Hematopoietic multipotent progenitor cell treated with erythropoietin and hydrocortisone succinate and interleukin-3 and kit ligand, for 17 days (in vitro differentiated cells): Measurements from ENCODE around the gene L3MBTL4.
"Not testable (repeated sequence)": the region's sequence is repeated elsewhere in the genome, so short reads cannot be mapped to it uniquely, and the experiment has no call there.

Experiments used
- DNase-seq: peaks from one replicate; pipeline ENCODE4 v3.0.0-alpha.2; 2015; ENCODE audit warnings: low spot score

Gene L3MBTL4

DNA sequence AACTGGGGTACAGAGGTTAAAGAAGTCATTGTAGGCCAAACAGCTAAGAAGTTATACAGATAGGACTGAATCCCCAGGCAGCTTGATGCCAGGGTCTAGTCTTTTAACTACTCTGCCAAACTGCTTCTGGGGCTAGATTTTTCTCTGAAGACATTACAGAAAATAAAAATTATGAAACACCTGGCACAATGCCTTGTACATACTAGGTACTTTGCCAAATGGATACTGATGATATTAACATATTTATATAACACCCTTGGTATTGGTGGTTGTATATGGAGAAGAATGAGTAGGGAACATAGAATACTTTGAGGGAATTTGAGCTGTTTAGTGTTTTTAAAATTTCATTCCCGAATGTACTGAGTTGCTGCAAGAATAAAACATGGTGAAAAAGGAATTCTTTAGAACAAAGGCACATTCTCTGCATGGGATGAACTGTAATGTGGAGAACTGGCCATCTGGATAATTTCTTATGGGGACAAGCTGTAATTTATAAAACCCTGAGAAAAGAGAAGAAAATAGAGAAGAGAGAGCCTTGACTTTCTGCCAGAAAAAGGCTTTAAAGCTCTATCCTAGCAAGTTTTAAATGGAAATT is 308.5 kb downstream of the L3MBTL4 start:
- no peak for DNase-seq

DNA sequence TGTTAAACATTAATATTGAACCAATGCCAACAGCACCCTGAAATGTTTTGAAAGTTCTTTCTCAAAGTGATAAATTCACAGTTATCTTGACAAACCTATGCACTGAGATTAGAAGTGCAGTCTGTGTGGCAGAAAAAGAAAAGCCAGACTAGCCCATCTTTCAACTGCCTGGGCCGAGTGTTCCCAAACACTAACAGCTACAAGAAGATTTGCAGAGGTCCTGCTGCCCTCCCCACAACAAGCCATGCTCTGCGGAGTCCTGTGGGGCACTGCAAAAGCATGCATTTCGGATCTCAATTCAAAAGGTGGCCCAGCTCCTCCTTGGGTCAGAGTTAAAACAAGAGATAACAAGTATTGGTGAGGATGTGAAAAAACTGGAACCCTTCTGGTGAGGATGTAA is 311.0 kb downstream of the L3MBTL4 start:
- no peak for DNase-seq

DNA sequence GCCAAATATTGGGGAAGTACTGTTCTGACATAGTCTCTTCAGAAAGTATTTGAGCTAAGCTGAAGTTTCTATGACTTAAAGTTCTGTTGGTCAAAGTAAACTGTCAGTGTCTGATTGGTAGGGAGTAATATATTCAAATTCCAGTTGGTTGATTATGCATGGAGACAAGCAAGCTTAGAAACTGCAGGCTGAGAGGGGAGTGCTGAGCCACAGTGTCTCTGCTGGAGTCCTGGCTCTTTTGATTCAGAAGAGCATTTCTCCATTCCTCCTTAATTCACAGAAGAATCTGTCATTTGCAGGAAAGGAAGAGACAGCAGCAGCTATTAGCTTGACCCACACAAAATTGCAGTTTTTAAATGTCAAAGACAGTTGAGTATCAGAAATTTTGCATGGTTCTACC is 318.0 kb downstream of the L3MBTL4 start:
- no peak for DNase-seq

DNA sequence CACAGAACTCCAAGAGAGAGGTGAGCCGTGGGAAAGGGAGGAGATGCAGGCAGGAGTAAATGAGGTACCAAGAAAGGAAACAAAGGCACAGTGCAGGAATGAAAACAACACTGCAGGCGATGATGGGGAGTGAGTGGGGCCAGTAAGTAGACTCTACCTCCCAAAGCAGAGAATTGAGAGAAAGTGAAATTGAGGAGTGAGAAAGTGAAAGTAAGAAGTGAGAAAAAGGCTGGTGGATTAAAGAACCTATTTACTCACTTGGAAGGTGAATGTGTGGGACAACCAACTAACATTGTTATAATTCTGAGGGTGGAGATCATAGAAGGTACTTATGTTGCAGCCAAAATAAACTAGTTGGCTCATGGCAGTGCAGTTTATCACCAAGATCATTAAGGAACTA is 326.3 kb downstream of the L3MBTL4 start:
- no peak for DNase-seq

DNA sequence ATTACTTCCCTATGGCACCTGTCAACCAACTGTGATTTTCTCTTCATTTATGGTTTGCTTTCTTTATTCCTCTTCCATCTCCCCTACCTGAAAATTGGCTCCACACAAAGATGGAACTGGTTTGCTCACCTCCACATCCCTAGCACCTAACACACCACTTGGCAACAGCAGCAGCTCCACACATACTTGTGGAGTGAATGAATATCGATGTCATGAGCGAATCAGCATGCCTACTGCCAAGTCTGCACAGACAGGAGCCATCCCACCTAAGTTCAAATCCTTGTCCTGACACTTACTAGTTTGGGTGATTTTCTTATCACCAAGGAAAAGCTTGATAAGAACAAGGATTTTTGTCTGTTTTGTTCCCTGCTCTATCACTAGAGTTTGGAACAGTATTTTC is 328.0 kb downstream of the L3MBTL4 start:
- no peak for DNase-seq

DNA sequence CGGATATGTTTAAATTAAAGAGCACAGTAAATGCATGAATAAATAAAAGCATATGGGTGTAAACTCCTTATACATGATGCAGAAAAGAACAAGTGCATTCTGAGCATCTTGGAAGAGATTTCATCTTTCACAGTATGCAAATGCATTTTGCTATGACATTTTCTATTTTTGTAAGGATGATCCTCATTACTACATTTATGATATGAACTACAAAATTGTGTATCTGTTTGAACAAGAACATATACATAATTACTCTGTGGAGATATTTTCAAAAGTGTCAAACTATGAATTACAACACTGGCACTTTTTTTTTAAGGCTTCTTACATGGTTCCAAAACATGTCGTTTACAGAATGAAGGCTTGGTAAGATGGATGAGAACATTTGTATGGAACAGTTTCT is 335.3 kb downstream of the L3MBTL4 start:
- DNase-seq = no peak

DNA sequence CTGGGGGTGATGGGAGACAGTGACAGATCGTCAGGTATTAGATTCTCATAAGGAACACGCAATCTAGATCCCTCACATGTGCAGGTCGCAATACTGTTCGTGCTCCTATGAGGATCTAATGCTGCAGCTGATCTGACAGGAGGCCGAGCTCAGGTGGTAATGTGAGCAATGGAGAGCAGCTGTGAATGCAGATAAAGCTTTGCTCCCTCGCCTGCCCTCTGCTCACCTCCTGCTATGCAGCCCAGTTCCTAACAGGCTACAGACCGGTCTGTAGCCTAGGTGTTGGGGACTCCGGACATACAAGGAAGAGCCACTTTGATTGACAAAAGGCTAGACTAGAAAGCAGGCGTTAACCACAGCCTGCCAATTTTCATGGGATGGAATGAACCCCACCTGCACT is 335.8 kb downstream of the L3MBTL4 start:
- DNase-seq = no peak

DNA sequence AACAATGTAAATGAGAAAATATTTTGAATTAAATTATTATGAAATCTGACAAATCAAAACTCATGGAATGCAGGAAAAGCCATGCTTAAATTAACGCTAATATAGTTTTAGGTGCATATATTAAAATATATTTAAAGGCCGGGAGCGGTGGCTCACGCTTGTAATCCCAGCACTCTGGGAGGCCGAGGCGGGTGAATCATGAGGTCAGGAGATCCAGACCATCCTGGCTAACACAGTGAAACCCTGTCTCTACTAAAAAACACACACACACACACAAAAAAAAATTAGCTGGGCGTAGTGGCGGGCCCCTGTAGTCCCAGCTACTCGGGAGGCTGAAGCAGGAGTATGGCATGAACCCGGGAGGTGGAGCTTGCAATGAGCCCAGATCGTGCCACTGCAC is 342.3 kb downstream of the L3MBTL4 start:
- not testable (repeated sequence) for DNase-seq

DNA sequence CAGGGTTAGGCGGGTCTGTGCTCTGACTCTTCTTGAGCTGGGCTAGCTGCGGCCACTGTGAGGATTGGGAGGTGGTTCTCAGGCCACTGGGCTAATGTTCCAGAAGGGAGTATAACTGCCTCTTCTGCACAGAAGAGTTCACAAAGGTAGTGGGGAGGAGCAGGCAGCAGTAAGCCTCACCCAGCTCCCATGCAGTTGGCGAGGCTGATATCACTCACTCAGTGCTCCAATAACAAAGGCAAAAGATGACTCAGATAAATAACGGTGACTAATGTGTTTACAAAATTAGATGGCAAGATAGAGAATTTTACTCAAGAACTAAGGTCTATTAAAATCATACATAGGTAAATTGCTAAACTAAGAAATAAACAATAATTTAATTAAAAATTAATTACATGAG is 345.2 kb downstream of the L3MBTL4 start:
- DNase-seq = no peak

DNA sequence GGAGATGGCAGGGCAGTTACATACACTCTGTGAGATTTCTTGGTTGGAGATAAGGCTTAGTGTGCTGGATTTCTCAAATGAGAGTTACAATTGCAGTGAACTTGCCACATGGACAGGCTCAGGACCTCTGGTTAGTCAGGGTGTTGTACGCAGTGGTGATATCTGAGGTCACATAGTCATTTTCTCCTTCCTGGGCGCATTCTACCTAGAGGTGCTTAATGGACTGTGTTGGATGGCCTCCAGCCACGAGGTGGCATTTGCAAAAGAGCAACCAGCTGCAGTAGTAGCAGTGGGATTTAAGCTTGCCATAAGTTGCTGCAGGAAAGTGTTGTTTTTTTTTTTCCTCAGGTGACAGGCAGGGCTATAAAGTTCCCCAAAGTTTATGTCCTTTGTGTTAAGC is 345.6 kb downstream of the L3MBTL4 start:
- no peak for DNase-seq

DNA sequence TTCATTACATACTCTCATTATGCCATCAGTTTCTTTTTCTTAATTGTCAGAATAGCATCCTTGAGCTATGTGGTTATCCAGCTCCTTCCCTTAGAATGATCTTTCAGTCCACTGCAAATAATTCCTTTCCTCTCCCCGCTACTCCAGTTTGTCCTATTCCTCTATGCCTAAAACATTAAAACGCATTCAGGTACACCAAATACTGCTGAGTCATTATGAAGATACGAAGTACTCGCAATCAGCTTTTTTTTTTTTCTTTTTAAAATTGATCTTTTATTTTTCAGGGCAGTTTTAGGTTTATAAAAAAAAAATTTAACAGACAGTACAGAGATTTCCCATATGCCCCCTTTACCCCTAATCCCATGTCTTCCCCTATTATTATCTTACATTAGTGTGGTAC is 354.6 kb downstream of the L3MBTL4 start:
- DNase-seq = no peak

DNA sequence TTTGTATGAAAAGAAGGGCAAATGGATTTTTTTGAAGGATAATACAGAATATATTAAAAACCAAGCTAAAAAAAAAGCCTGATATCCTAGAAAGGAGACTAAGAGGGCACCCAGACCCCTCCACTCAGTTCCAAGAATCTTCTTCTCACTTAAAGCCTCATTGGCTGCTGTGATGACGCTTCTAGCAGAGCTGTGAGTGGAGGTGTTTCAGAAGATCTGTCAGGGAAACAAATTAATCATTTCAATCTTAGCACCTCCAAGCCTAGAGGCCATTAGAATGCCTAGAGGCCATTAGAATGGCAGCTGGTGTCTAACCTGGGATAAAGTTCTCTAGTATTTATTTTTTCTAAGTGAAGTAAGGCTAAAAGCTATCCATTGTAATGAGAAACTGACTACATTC is 355.2 kb downstream of the L3MBTL4 start:
- DNase-seq = no peak

DNA sequence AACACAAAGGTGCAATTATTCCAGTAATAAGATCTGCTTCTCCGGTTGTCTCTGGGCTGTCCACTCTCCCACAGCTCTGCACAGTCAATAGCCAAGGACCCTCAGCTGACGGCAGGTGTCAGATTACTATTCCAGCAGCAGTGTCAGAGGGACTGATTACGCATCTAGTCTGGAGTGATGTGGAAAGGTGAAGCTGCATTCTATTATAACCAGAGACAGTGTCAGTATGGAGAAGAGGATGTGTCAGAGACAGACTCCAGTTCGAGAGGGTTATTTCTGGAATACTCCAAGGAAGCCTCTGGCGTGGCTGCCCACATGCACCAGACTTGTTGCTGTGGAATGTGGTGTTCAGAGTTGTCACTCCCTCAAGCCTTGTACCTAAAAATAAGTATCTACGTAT is 355.8 kb downstream of the L3MBTL4 start:
- no peak for DNase-seq

DNA sequence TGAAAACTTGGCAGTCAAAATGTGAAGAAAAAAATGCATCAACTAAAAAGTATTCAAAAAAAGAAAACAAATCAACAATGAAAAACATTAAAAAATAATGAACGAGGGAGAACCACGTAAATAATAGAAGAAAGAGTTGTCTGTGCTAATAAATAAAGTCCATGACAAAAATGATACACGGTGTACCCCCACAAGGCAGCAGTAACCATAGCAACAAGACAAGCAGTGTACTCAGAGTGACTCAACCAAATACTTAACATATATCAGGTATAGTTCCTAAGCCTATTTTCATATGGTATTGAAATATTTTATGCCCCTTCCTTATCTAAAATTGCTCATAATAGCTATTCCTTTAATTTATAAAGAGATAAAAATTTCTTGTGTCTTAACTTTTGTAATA is 357.1 kb downstream of the L3MBTL4 start:
- DNase-seq = no peak

DNA sequence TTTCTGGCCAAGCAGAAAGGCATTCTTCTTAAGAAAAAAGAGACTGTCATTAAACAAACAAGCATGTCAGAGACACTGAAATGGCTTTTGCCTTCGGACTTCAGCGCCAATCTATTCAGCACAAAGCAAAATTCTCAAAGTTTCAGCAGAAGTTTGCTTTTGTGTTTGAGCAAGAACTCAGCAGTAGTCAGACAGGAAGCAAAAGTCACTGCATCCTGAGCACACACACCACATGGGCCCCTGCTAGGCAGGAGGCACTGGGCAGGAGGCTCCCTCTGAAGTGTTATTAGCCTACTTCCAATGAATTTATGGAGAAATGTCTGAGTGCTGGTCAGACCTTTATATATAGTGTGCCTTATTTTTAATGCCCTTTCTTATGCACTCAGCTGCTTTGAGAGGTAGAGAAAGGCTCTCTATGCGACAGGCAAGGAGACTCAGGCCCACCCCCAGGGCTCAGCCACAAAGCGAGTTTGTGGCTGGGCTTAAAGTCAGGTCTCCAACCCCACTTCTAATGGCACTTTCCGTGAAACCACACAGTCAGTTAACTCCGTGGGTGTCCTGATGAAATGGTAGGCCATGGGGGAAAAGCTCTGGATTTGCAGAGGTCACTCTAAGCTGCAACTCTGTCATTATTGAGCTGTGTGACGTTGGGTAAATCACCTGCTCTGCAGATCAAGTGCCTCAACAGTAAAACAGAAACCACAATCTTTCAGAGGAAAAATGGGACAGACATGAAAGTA is 358.4 kb downstream of the L3MBTL4 start:
- no peak for DNase-seq

DNA sequence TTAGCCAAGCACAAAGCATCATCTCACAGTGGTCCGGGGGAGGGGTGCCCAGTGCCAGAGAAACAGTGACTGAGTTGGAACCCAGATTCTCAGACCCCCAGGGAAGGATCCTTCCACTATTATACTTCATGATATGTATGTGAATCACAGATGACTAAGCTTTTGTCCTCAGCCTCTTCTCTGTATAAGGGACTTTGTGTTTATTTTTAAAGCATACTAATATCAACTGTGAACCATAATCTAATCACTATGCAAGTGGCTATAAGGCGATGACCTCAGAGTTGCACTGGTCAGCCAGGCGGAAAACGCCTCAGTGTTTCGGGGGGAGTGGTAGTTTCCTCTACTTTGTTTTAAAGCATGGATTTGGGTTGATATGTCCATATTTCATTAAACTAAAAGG is 359.0 kb downstream of the L3MBTL4 start:
- DNase-seq = no peak

DNA sequence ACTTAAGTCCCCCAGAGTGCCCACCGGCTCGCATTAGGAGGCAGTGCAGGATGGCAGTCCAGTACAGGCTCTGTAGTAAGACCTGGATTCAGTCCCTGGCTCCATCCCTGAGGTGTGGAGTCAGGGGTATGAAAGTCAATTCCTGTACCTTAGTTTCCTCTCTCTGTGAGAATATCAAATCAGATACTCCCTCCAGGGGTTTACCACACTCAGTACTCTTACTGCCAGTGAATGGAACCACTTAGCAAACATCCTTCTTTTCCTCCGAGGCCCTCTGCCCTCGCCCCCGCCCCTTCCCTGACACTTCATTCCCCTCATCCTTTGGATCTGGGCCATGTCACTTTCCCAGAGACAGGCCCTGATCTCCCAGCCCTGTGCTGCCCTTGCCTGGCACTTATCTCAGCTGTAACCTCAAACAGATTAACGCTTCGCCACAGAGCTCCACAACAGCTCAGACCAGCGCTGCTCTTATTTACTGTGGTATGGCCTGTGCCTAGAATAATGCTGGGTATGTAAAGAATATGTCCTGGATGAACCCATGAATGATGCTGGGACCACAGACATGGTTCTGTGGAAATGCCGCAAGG is 360.4 kb downstream of the L3MBTL4 start:
- no peak for DNase-seq

DNA sequence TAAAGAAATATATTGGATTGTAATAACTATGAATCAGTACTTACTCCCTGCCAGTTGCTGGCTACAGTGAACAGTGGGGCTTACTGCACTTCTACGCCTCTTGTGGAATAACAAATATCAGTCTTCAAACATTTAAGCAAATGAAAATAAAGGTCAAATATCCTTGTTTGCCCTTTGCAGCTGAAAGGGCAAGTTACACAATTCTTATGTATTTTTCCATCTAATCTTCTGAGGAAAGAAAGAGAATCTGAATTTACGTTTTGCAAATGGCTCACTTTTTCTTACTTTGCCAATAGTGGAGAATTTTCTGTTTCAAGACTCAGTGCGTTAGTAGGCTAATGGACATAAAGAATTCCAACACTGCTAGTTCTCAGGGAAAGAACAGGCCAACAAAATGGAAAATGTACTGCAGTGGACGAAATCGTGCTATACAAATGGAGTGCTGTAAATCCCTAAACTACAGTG is 362.2 kb downstream of the L3MBTL4 start:
- no peak for DNase-seq

DNA sequence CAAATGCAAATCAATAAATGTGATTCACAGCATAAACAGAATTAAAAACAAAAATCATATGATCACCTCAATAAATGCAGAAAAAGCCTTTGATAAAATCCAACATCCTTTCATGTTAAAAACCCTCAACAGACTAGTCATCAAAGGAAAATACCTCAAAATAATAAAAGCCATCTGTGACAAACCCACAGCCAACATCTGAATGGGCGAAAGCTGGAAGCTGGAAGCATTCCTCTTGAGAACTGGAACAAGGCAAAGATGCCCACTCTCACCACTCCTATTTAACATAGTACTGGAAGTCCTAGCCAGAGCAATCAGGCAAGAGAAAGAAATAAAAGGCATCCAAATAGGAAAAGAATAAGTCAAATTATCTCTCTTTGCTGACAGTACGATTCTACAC is 367.1 kb downstream of the L3MBTL4 start:
- DNase-seq = not testable (repeated sequence)

DNA sequence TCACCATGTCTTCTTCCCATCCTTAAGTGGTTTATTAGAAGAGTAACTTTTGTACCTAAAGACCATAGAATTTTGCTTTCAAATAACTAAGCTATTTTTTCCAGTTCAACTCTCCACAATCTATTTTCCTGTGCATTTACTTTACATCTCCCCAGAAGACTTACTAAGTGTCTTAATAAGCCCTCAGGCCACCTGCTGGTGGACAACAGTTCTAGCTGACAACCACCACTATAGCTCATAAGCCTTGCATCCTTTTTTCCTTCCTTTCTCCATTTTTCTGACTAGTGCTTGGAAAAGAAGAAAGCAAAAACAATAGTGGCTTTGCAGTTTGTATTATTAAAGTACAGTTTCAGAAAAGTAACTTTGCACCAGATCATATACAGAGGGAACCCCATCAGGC is 369.9 kb downstream of the L3MBTL4 start:
- no peak for DNase-seq

DNA sequence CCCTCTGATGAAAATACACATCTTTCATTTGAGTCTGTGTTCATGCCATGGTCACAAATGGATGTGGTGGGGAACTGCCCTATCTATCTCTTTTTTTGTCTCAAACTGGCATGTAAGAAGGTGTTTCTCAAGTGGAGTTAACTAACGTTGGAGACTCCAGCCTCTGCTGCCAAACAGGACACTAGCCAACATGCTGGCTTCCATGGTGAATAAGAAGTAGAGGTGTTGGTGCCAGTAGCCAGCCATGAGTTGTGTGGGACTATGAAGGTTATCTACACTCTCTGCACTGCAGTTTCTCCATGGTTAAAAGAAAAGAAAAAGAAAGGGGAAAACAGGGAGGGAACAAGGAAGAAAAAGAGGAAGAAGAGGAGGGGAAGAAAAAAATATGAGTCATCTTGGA is 370.4 kb downstream of the L3MBTL4 start:
- DNase-seq = no peak

DNA sequence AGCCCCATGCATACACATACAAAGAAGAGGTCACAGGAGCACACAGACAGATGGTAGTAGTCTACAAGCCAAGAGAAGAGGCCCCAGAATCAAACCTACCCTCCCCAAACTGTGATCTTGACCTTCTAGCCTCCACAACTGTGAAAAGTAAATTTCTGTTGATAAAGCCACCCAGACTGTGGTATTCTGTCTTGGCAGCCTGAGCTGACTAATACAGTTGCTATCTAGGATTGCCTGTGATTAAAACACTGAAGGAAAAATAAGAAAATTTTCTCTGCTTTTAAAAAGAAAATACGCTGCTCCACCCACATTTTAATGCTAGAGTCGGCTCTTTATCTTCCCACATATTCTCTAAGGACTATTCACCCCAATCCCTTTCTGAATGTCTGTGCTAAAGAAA is 375.7 kb downstream of the L3MBTL4 start:
- no peak for DNase-seq

DNA sequence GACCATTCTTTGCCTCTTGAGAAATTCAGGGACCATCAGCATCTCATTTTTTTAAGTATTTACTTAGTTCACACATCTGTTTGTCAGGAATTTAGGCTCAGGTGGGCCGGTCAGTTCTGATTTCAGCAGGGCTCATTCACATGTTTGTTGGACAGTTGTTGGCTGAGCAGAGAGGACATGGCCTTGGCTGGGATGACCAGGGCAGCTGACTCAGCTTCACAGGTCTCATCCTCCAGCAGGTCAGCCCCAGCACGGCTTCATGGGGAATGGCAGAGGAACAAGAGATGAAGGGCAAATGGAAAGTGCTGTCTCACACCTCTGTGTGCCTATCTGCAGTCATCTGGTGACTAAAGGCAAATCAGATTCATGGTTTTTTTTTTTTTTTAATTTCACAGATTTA is 383.3 kb downstream of the L3MBTL4 start:
- DNase-seq = no peak

DNA sequence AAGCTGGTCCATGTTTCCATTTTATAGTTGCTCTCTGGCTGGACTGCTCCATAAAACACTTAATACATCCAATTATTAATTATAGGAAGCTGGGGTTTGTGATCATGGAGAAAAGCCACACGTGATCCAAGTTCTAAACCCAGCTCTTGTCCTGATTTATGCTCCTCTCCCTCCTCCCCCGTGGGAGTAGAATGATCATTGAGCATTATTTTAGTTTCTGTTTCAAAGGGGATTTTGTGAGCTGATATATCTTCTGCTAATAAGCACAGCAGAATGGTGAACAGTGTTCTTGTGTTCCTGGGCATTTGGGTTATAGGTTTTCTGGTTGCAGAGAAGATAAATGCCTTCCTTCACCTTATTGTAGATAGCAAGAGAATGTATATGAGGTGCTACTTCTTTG is 383.7 kb downstream of the L3MBTL4 start:
- no peak for DNase-seq
